SW480 (cell line): ENCODE results near the gene NOP16.

ENCODE experiments used
- DNase-seq: peaks from one replicate; pipeline ENCODE4 v3.0.0-alpha.2; 2016; ENCODE audit warnings: low spot score

NOP16 gene

DNA sequence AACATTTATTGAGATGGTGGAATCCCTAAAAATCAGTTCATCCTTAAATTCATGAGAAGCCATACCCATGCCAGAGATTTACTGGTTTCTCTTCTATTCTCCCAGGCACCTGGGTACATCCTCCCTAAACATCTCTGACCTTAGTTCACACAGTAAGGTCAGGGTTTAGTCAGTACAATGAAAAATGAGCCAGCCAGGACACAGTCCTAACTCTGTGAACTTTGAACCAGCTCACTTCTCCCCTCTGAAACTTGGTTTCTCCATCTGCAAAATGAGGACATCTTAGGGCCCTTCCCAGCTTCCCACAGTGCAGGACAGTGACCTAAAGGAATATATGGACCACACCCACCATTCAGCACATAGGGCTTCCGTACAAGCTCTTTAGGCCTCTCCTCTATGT, 1.9 kb downstream of the NOP16 start:
- no peak for DNase-seq

DNA sequence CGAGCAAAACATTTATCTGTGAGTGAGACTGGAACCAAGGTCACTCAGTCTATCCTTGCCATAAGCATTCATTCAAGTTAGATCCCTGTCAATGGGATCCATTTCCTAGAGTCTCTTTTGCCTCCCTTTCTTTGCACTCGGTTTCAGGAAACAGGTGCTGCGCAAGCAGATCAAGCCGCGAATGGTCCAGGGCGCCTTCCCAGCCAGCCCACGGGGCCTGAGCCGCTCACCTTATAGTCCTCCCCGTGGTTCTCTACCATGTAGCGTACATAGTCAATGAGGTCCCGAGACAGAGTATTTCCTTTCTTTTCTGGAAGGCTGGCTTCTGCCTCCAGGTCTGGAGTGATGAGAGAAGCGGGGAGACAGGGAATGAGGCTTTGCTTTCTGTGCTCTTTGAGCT, 3.4 kb downstream of the NOP16 start:
- DNase-seq, result no peak

DNA sequence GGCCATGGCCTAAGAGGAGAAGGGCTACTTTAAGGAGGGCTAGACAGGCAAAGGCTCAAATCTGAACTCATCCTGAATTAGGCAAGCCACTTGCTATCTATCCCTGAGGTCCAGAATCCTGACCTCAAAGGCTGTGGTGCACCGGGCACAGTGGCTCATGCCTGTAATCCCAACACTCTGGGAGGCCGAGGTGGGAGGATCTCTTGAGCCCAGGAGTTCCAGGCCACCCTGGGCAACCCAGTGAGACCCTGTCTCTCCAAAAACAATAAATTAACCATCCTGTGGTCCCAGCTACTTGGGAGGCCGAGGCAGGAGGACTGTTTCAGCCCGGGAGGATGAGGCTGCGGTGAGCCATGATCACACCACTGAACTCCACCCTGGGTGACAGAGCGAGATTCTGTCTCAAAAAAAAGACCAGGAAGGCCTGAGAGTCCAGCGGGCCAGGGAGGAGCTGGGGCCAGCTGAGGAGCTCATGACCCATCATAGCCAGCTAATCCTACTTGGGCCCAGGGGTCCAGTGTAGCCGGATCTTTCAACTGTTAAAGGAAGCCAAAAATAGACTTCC, 4.0 kb downstream of the NOP16 start:
- DNase-seq, result no peak

DNA sequence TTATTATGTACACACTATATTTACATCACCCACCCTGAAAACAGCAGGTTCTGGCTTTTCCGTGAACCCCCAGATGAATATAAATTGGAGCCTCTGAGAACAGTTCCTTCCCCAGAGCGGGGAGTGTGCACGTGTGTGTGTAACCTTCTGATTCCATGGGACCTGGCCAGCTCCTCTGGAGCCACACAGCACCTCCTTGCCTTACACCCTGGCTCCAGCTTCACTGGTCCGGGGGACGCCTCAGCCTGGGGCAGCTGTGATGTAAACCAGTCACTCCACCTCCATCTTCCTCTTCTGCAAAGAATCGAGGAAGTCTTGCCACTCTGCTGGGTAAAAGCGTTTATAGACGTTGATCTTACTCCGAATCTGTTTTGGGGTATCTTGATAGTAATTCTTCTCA, 4.4 kb downstream of the NOP16 start:
- DNase-seq, result no peak

DNA sequence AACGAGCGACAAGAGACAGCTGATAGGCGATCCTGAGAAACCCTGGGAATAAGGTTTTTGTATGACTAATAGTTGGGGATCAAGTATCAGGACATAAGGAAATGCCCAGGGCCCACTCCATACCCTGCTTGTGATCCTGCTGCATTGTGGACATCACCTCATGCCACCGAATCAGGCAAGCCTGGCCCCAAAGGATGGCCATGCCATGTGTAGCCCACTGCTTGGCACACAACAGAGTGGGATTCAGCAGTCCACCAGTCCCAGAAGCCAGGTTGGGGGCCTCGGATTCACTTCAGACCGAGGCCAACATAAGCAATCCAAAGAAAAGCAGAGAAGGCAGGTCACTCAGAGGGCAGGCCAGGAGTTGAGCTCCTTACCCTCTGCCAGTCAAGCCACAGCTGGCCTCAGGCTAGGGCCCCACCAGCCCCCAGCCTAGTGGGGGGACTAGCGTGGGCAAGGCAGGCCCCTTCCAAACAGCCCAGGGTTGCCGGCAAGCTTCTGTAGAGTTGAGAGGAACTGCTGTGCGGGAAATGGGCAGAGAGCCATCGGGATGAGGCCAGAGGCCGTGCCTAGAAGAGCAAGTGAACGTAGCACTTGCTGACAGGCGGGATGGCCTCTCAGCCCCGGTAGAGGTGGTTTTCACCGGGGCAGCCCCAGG, 5.0 kb downstream of the NOP16 start:
- DNase-seq, result no peak

DNA sequence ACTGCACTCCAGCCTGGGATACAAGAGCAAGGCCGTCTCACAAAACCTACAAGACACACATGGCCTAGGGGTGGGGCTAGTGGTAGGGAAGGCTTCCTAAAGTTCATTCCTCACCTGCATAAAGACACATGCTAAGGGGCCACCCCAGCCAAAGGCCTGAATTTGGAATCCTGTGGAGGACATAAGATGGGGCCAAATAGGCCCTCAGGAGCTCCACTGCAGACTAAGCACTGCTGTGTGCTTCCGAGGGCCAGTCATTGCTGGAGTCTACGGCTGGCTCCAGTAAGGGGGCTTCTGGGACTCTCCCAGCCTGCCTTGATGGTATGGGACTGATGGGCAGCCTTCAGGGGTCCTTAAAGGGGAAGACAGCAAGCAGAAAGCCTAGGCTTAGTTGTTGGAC, 5.7 kb downstream of the NOP16 start:
- no peak for DNase-seq

DNA sequence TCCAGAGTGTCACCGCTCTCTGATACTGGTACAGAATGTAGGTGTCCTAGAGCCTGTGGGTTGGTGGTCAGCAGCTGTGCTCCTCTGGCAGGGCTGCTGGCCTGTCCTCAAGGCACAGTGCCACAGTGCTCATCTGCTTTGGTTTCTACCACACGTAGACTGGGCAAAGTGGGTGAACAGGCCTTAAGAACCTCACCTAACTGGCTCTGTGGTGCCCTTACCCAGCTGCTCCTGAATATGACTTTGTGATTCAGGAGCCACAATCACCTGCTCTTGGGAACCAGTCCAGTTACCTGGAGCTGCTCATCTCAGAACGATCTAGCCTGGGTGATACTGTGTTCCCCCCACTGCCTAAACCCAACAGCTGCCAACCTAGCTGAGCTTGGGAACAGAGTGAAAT, 6.4 kb downstream of the NOP16 start:
- DNase-seq, result no peak

DNA sequence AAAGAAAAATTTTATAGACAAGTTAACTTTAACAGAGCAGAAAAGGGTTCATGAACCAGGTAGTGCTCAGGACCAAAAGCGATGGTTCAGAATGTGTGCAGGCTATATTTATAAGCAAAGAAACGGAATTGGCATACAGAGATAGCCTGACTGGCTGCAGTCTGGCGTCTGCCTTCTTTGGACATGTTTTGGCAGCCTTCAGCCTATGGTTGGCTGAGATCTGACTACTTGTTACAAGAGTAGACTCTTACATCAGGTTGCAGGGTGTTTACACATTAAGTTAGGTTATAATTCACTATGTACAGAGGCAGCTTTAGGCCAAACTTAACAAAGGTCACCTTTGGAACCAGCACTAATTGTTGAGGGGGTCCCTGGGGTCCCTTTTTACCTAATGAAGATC, 7.0 kb downstream of the NOP16 start:
- DNase-seq, result no peak

DNA sequence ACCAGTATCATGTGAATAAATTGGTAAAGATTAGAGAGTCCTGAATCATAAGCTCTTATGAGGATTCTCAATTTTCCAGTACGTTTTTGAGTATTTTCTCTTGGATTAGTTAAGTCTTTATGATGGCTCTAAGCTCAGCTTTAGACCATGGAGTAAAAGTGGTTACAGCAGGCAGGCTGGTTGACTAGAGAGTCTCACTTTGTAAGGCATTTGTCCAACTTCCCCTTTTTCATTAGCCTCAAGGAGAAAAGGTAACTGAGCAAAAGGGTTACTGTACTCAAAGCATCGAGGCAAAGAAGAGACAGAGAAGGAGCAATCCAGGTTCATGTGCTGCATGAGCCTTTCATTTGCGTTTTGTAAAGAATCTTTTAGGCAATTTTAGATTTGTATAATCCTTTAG, 8.5 kb downstream of the NOP16 start:
- no peak for DNase-seq

DNA sequence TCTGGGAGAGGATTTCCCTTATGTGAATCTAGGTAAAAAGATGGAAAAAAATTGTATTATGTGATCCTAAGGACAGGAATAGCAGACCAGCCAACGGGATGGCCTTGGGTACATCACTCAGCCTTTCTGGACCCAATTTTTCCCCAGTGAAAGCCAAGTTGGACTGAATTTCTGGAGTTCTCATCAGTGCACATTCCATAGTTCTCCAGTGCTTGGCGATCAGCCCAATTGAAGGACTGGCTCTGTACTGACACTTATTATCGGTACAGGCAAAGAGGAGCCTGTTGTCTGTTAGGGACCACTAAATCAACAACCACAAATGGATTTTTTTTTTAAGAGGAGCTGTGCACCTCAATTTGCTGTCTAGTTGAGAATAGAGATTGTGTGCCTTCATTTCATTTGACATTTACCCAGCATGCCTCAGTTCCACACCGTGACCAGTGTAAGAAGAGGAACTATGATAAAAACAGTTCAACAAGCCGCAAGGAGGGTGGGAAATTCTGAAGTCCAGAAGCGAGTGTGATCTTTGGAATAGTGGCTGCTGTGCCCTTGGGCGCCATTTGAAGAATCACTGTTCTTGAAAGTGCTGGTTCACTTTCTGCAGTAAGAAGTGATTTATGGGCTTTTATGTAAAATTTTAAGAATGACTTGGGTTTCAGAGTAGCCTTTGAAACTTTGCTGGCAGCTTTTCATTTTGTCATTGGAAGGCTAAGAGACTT, 15.1 kb downstream of the NOP16 start:
- no peak for DNase-seq

DNA sequence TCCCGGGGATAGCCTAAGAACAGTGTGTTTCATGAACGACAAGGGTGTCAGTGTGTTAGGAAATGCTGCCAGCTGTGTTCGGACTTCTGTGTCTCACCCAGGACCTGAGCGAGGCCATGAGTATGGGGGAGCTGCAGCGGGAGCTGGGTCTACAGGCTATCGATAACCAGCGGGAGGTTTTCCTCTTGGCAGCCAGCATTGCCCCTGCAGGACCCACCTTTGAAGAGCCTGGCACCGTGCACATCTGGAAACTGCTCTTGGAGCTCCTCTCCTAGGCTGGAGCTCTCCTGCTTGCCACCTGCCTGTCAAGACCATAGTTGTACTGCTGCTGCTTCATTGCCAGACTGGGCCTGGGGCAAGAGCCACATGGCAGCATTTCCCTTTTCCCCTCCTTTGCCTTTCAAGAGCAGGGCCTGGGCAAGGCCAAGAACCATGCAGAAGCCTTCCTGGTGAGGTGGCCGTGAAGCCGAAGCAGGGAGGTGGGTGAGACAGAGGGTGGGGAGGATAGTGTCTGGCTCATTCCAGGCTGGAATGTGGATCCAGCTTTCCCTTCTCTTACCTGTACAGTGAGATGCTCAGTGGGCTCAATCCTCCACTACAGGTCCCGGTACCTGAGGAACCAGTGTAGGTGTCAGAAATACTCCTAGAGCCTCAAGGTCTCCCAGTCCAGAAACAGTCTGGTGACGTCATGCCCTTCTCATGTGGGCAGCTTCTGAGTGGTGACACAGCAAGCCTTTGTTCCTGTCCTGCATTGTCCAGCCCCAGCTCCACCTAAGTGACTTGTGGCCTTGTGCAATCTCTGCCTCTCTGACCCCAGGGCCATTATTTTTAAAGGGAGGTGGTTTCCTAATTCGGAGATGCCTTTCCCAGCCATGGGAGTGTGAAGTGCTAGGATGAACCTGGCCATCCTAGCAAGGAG, 16.5 kb downstream of the NOP16 start:
- DNase-seq, result peak; percentile 71

DNA sequence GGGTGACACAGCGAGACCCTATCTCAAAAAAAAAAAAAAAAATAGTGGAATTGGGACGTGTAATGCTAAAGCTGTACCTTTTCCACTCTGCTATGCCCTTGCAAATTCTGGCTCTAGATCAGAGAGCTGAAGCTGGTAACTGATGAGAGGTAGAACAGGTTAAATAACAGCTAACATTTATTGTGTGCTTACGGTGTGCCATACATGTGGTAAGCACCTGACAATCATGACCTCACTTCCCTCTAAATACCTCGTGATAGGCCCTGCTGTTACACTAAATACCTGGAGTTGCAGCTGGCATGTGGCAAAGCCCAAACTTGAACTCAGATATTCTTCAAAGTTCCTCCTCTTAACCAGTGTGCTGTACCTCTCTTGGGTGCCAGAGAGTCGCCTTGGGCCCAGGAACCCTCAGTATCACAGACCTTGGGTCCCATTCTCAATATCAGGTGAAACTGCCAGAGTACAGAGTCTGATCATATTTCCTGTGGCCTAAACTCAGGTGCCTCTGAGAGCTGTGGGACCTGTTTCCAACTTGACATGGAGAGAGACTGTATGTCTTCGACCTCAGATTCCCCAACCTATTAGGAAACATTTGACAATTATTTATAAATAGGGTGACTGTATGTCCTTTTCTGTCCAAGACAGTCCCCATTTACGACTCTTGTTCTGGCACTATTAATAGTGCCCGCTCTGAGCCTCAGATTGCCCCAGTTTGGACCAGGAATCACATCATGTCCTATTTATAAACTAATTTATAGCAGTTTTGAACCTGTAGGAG, 18.3 kb downstream of the NOP16 start:
- no peak for DNase-seq

DNA sequence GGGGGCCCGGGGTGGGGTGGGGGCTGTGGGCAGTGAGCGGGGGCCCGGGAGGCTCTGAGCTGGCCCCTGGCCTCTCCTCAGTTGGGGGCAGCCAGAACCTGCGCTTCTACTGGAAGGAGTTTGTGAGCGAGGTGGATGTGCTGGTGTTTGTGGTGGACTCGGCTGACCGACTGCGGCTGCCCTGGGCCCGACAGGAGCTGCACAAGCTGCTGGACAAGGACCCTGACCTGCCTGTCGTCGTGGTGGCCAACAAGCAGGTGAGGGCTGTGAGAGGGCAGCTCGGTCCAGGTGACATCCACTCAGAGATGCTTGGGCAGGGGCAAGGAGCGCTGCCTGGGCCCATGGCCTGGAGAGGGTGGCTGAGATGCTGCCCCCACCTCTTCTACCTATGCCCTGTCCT, 19.7 kb downstream of the NOP16 start:
- no peak for DNase-seq

DNA sequence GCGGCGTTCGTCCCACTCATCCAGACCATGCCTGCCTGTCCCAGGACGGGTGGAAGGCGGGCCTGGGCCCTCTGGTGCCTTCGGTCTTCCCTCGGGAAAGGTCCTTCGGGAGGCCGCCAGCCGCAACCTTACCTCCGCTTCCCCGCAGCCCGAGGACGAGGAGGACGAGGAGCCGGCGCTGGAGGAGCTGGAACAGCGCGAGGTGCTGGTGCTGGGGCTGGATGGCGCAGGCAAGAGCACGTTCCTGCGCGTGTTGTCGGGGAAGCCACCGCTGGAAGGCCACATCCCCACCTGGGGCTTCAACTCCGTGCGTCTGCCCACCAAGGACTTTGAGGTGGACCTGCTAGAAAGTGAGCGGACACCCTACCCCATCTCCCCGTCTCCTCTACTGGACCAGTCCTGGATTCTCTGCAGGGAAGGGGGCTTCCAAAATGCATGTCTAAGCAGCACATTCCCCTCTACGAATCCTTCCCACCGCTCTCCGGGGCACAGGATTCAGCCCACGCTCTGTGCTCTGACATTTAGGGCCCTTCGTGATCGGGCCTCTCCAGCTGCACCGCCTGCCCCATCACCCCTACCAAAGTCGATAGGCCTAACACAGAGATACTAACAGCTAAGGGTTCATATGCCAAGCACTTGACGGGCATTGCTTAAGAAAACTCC, 22.0 kb downstream of the NOP16 start:
- DNase-seq, result no peak

DNA sequence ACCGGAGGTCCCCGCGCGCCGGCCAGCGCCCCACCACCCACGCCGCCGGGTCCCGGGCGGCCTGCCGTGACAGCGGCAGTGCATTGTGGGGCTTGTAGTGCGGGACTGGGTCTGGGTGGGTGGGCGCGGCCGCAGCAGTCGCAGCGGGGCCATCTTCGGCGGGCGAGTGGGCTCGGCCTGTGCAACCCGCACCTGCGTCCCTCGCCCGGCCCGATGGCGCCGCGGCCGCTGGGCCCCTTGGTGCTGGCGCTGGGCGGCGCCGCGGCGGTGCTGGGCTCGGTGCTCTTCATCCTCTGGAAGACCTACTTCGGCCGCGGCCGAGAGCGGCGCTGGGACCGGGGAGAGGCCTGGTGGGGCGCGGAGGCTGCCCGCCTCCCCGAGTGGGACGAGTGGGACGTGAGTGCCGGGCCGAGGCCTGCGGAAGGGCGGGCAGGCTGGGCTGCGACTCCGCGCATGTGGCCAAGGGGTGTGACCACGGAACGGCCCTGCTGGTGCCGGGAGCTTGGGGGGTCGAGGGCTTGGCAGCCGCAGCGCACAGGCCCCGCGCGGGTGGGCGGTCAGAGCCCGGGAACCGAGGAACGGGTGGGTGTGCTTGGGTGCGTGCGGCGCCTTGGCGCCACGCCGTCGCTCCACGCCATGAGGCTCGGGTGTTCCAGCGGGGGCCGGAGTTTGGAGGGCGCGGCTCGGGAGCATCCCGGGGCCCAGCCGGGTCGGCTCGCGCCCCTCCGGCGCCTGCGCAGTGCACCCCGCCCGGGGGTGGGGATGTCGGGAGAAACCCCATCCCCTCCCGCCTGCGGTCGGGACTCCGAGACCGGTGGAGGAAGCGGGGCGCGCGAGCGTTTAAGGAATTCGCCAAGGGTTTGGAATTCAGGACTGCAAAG, 22.8 kb downstream of the NOP16 start, which contains the start of gene ARL10:
Gene ARL10, plus strand, starts transcription at position 137 of the 881 bp plus-strand sequence. Its CDS starts 77 bp downstream, at position 214.
- peak; percentile 26 for DNase-seq

DNA sequence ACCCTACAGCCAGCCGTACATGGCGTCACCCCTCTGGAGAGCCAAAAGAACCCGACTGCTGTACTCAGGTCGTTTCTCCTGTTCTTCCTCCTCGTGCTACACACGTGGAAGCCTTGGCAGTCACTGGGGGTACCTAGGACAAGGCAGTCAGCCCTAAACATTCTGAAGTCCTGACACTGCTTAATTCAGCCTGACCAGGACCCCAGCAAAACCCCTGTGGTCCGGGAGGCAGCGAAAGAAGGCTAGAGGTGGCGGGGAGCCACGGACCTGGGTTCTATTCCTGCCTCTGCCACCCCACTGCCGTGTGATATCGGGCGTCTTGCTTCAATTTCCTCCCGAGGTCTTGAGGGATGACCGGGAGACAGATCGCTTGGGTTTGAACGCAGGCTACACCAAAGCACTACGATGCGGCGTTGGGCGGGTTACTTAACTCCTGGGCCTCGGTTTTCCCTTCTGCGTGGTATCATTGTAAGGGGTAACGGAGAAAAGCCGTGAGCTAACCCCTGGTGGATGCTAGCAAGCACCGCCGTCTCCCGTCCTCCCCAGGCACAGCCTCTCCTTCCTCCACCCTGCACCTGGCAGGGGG, 23.5 kb downstream of the NOP16 start:
- DNase-seq, result no peak

DNA sequence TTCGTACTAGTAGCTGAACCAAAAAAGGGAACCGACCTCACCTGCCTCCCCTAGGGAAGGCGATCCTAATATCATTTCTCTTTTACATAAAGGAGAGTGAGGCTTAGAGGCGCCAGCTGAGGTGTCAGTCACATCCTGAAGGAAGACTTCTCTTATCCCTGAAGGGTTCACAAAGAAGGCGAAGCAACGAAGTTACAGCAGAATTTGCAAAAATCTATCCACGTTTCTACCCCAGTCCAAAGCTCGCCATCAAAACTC, 26.2 kb downstream of the NOP16 start:
- DNase-seq, result no peak

DNA sequence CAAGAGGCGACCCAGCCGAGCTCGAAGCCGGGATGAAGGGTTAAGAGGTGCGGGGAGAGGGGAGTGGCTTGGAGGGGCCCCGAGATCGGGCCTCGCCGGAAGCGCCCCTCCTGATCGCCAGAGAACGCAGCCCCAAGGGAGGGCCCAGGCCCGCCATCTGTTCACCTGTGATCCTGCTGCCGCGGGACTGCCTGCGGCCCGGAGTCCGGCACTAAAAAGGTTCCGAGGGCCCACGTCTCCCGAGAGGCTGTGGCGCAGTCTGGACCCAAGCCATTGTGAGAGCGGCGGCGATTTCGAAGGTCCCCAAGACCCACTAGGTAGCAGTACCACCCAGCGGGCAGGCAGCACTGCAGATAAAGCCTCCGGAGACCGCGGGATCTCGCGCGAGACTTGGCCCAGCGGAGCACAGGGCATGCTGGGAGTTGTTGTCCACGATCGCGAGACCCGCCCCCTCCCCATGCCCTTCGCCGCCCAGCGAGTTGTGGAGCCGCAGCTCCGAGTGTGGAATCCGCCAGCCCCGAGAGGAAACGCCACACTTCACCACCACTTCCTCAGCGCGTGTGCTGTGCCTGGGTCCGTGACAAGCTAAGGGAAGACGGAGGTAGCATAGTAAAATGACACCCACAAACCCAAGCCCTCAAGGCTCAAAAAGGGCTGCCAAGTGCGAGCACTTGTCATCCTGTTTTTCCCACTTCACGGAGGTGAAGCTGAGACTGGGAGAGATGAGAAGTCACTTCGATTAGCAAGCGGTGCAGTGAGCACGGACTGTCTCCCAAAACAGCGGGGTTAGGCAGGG, 26.8 kb downstream of the NOP16 start, which contains the start of gene KIAA1191:
Gene KIAA1191, minus strand, starts transcription at position 328 of the 796 bp plus-strand sequence. CDS start 2,256 bp downstream, outside the sequence.
- peak; percentile 94 for DNase-seq

DNA sequence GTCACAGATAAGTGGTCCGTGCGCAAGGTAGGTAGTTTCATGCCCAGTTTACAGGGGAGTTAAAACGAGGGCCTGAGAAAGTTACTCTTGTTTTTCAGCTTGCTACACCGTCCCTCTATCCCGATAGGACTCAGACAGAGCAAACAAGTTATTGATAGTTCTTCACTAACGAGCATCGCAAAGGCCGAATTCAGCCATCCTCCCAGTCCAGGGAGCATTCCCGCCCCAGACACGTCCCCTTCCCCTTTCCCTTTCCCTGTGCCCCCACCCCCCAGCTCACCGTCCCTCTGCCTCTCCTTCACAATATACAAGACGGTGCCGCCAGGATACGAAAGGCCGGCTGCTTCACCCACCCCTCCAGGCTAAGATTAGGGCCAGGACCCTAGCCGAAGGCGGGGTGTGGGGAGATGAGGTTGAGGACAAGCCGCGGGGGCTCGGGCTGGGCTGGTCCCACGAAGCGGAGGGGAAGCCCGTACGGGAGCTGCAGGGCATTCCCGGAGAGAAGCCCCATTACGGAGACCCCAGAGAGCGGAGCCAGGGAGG, 27.4 kb downstream of the NOP16 start:
- no peak for DNase-seq
